Measurements from ENCODE around the gene NIT1. TPM values are rescaled to one million over a fixed set of nuclear protein-coding genes. Genes with fewer than 3 reads are reported as not detected.
A peak's percentile ranks its signal among the peaks of the same experiment; 100 is the strongest.

Gene NIT1
- total and polyA plus RNA-seq, 10 of the 15 experiments (the other 5 are each of a cell fraction or from before 2014, with no cell fraction given), result 19.2 to 54.4 (median 28.3) TPM

DNA sequence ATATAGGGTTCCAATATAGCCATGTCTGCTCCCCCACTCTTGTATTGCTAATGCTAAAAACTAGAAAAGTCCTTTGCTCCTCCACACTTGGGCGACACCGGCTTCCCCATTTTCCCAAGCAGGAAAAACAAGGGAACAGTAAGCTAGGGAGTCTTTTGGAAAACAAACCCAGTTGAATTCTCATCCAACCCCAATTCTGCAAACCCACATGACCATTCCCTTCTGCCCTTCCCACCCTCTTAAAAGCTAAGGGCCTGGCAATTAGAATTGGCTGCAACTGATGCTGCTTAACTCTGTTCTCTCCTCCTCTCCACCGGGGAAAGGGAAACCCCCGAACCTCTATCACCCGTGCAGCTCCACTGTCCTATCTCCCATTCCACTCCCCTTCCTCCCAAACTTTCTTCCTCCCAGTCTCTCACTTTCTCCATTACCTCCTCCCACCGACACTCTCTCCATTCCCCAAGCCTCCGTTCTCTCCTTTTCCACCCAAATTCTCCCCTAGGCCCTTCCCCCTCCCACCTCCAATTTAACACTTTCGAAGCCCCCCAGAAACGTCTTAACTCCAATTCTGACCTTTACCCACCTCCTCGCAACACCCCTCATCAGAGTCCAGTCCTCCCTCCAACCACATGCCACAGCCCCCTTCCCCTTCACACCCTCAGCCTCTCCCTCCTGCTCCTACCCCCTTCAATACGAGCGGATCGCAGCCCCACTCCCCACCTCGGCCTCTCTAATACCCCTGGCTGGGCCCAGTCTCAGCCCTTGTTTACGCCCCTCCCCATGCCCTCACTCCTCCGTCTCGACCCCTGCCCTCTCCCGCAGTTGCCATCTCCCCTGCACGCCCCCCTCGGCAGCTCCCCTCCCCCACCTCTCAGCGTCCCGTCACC is 13.9 kb downstream of the NIT1 start (continued):
- TF ChIP-seq, protein P1, sequence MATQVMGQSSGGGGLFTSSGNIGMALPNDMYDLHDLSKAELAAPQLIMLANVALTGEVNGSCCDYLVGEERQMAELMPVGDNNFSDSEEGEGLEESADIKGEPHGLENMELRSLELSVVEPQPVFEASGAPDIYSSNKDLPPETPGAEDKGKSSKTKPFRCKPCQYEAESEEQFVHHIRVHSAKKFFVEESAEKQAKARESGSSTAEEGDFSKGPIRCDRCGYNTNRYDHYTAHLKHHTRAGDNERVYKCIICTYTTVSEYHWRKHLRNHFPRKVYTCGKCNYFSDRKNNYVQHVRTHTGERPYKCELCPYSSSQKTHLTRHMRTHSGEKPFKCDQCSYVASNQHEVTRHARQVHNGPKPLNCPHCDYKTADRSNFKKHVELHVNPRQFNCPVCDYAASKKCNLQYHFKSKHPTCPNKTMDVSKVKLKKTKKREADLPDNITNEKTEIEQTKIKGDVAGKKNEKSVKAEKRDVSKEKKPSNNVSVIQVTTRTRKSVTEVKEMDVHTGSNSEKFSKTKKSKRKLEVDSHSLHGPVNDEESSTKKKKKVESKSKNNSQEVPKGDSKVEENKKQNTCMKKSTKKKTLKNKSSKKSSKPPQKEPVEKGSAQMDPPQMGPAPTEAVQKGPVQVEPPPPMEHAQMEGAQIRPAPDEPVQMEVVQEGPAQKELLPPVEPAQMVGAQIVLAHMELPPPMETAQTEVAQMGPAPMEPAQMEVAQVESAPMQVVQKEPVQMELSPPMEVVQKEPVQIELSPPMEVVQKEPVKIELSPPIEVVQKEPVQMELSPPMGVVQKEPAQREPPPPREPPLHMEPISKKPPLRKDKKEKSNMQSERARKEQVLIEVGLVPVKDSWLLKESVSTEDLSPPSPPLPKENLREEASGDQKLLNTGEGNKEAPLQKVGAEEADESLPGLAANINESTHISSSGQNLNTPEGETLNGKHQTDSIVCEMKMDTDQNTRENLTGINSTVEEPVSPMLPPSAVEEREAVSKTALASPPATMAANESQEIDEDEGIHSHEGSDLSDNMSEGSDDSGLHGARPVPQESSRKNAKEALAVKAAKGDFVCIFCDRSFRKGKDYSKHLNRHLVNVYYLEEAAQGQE (IDR thresholded peaks at IDR 0.05; ENCODE audit: low read depth, low read length), result no peak
- no peak for TF ChIP-seq RBBP5 (conservative IDR thresholded peaks at IDR 0.05)
- no peak for TF ChIP-seq ESRRA (IDR thresholded peaks at IDR 0.05; ENCODE audit: low read length)
- TF ChIP-seq ZSCAN29 (IDR thresholded peaks at IDR 0.05), result no peak
- TF ChIP-seq, protein P2, sequence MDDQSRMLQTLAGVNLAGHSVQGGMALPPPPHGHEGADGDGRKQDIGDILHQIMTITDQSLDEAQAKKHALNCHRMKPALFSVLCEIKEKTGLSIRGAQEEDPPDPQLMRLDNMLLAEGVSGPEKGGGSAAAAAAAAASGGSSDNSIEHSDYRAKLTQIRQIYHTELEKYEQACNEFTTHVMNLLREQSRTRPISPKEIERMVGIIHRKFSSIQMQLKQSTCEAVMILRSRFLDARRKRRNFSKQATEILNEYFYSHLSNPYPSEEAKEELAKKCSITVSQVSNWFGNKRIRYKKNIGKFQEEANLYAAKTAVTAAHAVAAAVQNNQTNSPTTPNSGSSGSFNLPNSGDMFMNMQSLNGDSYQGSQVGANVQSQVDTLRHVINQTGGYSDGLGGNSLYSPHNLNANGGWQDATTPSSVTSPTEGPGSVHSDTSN (IDR thresholded peaks at IDR 0.05; ENCODE audit: insufficient replicate concordance, low read depth, low read length), result no peak
- TF ChIP-seq, protein P3, sequence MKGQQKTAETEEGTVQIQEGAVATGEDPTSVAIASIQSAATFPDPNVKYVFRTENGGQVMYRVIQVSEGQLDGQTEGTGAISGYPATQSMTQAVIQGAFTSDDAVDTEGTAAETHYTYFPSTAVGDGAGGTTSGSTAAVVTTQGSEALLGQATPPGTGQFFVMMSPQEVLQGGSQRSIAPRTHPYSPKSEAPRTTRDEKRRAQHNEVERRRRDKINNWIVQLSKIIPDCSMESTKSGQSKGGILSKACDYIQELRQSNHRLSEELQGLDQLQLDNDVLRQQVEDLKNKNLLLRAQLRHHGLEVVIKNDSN (IDR thresholded peaks at IDR 0.05; ENCODE audit: borderline replicate concordance, extremely low read length, insufficient read depth, low read depth, low read length), result no peak
- TF ChIP-seq IKZF1 (conservative IDR thresholded peaks at IDR 0.05), result peak; percentile 12
- TF ChIP-seq NR2C1 (IDR thresholded peaks at IDR 0.05), result no peak
- TF ChIP-seq NBN (IDR thresholded peaks at IDR 0.05), result peak; percentile 89
- TF ChIP-seq STAT3 (IDR thresholded peaks at IDR 0.05; ENCODE audit: low read depth, low read length), result no peak
- TF ChIP-seq CHD1 (IDR thresholded peaks at IDR 0.05; ENCODE audit: low read depth, low read length), result no peak
- no peak for TF ChIP-seq TARDBP (IDR thresholded peaks at IDR 0.05; ENCODE audit: borderline replicate concordance)
- no peak for TF ChIP-seq YBX1 (IDR thresholded peaks at IDR 0.05)
- TF ChIP-seq, protein P4, sequence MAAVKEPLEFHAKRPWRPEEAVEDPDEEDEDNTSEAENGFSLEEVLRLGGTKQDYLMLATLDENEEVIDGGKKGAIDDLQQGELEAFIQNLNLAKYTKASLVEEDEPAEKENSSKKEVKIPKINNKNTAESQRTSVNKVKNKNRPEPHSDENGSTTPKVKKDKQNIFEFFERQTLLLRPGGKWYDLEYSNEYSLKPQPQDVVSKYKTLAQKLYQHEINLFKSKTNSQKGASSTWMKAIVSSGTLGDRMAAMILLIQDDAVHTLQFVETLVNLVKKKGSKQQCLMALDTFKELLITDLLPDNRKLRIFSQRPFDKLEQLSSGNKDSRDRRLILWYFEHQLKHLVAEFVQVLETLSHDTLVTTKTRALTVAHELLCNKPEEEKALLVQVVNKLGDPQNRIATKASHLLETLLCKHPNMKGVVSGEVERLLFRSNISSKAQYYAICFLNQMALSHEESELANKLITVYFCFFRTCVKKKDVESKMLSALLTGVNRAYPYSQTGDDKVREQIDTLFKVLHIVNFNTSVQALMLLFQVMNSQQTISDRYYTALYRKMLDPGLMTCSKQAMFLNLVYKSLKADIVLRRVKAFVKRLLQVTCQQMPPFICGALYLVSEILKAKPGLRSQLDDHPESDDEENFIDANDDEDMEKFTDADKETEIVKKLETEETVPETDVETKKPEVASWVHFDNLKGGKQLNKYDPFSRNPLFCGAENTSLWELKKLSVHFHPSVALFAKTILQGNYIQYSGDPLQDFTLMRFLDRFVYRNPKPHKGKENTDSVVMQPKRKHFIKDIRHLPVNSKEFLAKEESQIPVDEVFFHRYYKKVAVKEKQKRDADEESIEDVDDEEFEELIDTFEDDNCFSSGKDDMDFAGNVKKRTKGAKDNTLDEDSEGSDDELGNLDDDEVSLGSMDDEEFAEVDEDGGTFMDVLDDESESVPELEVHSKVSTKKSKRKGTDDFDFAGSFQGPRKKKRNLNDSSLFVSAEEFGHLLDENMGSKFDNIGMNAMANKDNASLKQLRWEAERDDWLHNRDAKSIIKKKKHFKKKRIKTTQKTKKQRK (IDR thresholded peaks at IDR 0.05; ENCODE audit: low read depth, low read length), result no peak
- TF ChIP-seq IKZF2 (IDR thresholded peaks at IDR 0.05), result peak; percentile 53 to 61; a peak in 3 of 4 replicates
- TF ChIP-seq RAD21 (IDR thresholded peaks at IDR 0.05; ENCODE audit: insufficient read depth, low read depth, low read length), result no peak
- TF ChIP-seq, protein P5, sequence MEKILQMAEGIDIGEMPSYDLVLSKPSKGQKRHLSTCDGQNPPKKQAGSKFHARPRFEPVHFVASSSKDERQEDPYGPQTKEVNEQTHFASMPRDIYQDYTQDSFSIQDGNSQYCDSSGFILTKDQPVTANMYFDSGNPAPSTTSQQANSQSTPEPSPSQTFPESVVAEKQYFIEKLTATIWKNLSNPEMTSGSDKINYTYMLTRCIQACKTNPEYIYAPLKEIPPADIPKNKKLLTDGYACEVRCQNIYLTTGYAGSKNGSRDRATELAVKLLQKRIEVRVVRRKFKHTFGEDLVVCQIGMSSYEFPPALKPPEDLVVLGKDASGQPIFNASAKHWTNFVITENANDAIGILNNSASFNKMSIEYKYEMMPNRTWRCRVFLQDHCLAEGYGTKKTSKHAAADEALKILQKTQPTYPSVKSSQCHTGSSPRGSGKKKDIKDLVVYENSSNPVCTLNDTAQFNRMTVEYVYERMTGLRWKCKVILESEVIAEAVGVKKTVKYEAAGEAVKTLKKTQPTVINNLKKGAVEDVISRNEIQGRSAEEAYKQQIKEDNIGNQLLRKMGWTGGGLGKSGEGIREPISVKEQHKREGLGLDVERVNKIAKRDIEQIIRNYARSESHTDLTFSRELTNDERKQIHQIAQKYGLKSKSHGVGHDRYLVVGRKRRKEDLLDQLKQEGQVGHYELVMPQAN (conservative IDR thresholded peaks at IDR 0.05), result no peak
- no peak for TF ChIP-seq ZZZ3 (IDR thresholded peaks at IDR 0.05; ENCODE audit: control insufficient read depth, insufficient read length, low read depth)

Measured in GM12878 (cell line).